Ascending aorta (tissue), 2 donors: ENCODE measurements around the gene NPHP3. TPM values are rescaled to one million over a fixed set of nuclear protein-coding genes. Genes with fewer than 3 reads are reported as not detected.
A peak's percentile ranks its signal among the peaks of the same experiment; 100 is the strongest.

Source experiments
- DNase-seq, 2 donors: peaks; one replicate each; pipeline ENCODE4 v3.0.0-alpha.2; 2019; ENCODE audit warnings: low spot score in 2 of 2
- H3K27ac ChIP-seq, 2 donors: fragments of 200-600 bp; sonication (generic); one replicate each; pipeline ENCODE4 v1.5.1; 2016 to 2017; ENCODE audit warnings: mild to moderate bottlenecking in 1 of 2
- H3K27me3 ChIP-seq: fragments of 200-600 bp; sonication (generic); one replicate; pipeline ENCODE4 v1.5.1; 2017
- H3K36me3 ChIP-seq, 2 donors: fragments of 200-600 bp; sonication (generic); one replicate each; pipeline ENCODE4 v1.5.1; 2016
- H3K4me1 ChIP-seq, 2 donors: fragments of 200-600 bp; sonication (generic); one replicate each; pipeline ENCODE4 v1.5.1; 2016 to 2017; ENCODE audit warnings: mild to moderate bottlenecking in 1 of 2
- H3K4me3 ChIP-seq, 2 donors: fragments of 200-600 bp; sonication (generic); one replicate each; pipeline ENCODE4 v1.5.1; 2016 to 2017; ENCODE audit warnings: mild to moderate bottlenecking in 1 of 2
- H3K9me3 ChIP-seq, 2 donors: fragments of 200-600 bp; sonication (generic); one replicate each; pipeline ENCODE4 v1.5.1; 2016
- intact Hi-C: fragments of 100-400 bp; cut with DNase I; formaldehyde crosslinking; loops from one replicate; pipeline ENCODE4 v1.15.1; 2023
- total RNA-seq: library from RNA; depleted of rRNA; stranded (reverse); fragments of >200 nt; gene quantifications from one replicate; pipeline ENCODE4 v1.1.0, GENCODE V29; 2016
- TF ChIP-seq, protein P1 (sequence below), 3 experiments: fragments of 200-600 bp in 2 of 3; fragments of 450-650 bp in 1 of 3; sonication (generic) in 2 of 3; IDR thresholded peaks; one replicate each; pipeline ENCODE4 v1.5.1; 2016 to 2019; ENCODE audit warnings: antibody characterized with exemption in 3 of 3, mild to moderate bottlenecking in 1 of 3, moderate library complexity in 1 of 3

The NPHP3 gene
- total RNA-seq, 1 donor from 2014 or later = 11.9 TPM

- H3K36me3 ChIP-seq = peaks cover 60 to 72% of the 10 kb centered on the region in 2 donors
- intact Hi-C loops = no loop called here
- DNase-seq = no peak
- no peaks in the 10 kb centered on the region for H3K4me1 ChIP-seq
- TF ChIP-seq, protein P1, sequence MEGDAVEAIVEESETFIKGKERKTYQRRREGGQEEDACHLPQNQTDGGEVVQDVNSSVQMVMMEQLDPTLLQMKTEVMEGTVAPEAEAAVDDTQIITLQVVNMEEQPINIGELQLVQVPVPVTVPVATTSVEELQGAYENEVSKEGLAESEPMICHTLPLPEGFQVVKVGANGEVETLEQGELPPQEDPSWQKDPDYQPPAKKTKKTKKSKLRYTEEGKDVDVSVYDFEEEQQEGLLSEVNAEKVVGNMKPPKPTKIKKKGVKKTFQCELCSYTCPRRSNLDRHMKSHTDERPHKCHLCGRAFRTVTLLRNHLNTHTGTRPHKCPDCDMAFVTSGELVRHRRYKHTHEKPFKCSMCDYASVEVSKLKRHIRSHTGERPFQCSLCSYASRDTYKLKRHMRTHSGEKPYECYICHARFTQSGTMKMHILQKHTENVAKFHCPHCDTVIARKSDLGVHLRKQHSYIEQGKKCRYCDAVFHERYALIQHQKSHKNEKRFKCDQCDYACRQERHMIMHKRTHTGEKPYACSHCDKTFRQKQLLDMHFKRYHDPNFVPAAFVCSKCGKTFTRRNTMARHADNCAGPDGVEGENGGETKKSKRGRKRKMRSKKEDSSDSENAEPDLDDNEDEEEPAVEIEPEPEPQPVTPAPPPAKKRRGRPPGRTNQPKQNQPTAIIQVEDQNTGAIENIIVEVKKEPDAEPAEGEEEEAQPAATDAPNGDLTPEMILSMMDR (IDR thresholded peaks at IDR 0.05) = no peak
- no peaks in the 10 kb centered on the region for H3K27me3 ChIP-seq
- no peaks in the 10 kb centered on the region for H3K9me3 ChIP-seq
- H3K4me3 ChIP-seq = no peak overlapping the region
- H3K27ac ChIP-seq = no peak overlapping the region
These were observed 40.8 kb downstream of the NPHP3 start for GRCh38 chr3:132681421-132681820.

GRCh38 chr3:132679911-132680310, 42.3 kb downstream of the NPHP3 start:
- H3K27ac ChIP-seq = no peak overlapping the region
- no peaks in the 10 kb centered on the region for H3K4me1 ChIP-seq
- peaks cover 54 to 71% of the 10 kb centered on the region in 2 donors for H3K36me3 ChIP-seq
- H3K27me3 ChIP-seq = no peaks in the 10 kb centered on the region
- TF ChIP-seq, protein P1 (IDR thresholded peaks at IDR 0.05) = no peak
- no peak for DNase-seq
- H3K4me3 ChIP-seq = no peak overlapping the region
- H3K9me3 ChIP-seq = no peaks in the 10 kb centered on the region
- intact Hi-C loops = no loop called here

DNA sequence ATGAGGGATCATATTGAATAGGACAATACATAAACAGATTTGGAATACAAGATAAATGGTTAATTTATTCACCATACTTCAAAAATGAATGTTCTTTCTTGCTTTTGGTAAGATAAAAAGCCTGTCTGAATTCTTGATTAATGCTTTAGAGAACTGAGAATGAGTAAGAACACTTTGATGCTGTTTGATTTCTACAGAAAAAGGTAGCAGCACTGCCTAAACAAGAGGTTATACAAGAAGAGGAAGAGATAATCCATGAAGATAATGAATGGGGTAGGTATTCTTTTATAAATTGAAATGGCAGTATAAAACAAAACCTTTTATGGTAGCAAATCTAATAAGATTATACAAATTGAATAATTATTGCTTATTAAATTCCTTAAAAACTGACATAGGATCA, 46.8 kb downstream of the NPHP3 start:
- no peak for DNase-seq
- TF ChIP-seq, protein P1 (IDR thresholded peaks at IDR 0.05) = no peak
- H3K36me3 ChIP-seq = peaks cover 46 to 80% of the 10 kb centered on the region in 2 donors
- intact Hi-C loops = no loop called here
- no peak overlapping the region for H3K27ac ChIP-seq
- H3K4me1 ChIP-seq = no peaks in the 10 kb centered on the region
- H3K9me3 ChIP-seq = no peaks in the 10 kb centered on the region
- H3K27me3 ChIP-seq = no peaks in the 10 kb centered on the region
- no peak overlapping the region for H3K4me3 ChIP-seq

DNA sequence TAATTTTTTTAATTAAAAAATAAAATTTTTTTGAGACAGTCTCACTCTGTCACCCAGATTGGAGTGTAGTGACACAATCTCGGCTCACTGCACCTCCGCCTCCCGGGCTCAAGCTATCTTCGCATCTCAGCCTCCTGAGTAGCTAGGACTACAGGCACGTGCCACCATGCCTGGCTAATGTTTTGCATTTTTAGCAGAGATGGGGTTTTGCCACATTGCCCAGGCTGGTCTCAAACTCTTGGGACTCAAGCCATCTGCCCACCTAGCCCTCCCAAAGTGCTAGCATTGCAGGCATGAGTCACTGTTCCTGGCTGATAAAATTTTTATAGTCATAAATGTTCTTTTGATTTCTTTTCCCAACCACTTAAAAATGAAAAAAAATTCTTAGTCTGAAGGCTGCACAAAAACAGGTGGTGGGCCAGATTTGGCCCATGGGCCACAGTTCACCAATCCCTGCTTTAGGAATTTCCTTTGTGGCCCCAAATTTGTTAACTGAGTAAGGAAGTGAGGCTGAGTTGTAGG, 52.9 kb downstream of the NPHP3 start:
- no peak overlapping the region for H3K4me3 ChIP-seq
- H3K36me3 ChIP-seq = peaks cover 21 to 36% of the 10 kb centered on the region in 2 donors
- no peak for DNase-seq
- H3K4me1 ChIP-seq = no peaks in the 10 kb centered on the region
- H3K27me3 ChIP-seq = no peaks in the 10 kb centered on the region
- no peaks in the 10 kb centered on the region for H3K9me3 ChIP-seq
- intact Hi-C loops = no loop called here
- TF ChIP-seq, protein P1 (IDR thresholded peaks at IDR 0.05) = no peak
- peak overlapping the region in 1 of 2 donors; percentile 11 for H3K27ac ChIP-seq

- no peak for DNase-seq
- no peak overlapping the region for H3K27ac ChIP-seq
- TF ChIP-seq, protein P1 (IDR thresholded peaks at IDR 0.05) = no peak
- H3K4me3 ChIP-seq = no peak overlapping the region
- peaks cover 0 to 9% of the 10 kb centered on the region in 2 donors for H3K36me3 ChIP-seq
- H3K9me3 ChIP-seq = no peaks in the 10 kb centered on the region
- peaks cover 0 to 12% of the 10 kb centered on the region in 2 donors for H3K4me1 ChIP-seq
- H3K27me3 ChIP-seq = no peaks in the 10 kb centered on the region
- intact Hi-C loops = no loop called here
These were observed 56.9 kb downstream of the NPHP3 start for GRCh38 chr3:132665230-132665745.
